ENCODE results near the gene UNC5B. TPM values are rescaled to one million over a fixed set of nuclear protein-coding genes. Genes with fewer than 3 reads are reported as not detected.

The UNC5B gene
- total and polyA plus RNA-seq, 2 experiments from 2014 or later, result 2.7 to 6.5 TPM

DNA sequence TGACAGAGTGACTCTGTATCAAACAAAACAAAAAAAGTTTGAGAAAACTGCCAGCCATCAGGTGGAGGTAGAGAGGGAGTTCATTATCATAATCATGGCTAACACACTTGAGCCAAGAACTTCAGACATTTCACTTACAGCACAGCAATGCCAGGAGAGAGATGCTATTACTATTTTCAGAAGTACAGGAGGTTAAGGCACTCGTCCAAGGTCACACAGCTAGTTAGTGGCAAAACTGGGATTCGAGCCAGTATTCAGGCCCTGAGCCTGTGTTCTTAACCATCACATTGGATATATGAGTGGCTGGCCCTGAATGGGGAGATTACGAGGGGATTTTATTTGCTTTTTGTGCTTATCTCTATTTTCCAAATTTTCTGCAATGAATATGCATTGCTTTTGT lies 24.8 kb upstream of the UNC5B start:
- Histone ChIP-seq H3K4me1 (ENCODE audit: insufficient read depth) (no peaks in the 10 kb centered on the region), H3K4me2 (ENCODE audit: unreplicated experiment) (no peak overlapping the region), H3K27ac (no peak overlapping the region), H3K27me3 (replicated peaks; ENCODE audit: insufficient read depth) (peaks cover 33% of the 10 kb centered on the region), H3K36me3 (ENCODE audit: low read depth) (no peaks in the 10 kb centered on the region), H3K9ac (no peak overlapping the region), H2AFZ (no peak overlapping the region), H4K20me1 (ENCODE audit: insufficient read depth) (no peaks in the 10 kb centered on the region), H3K9me2 (ENCODE audit: insufficient read depth) (no peaks in the 10 kb centered on the region), H3K4me3 (no peak overlapping the region), H3F3A (ENCODE audit: insufficient read depth) (no peaks in the 10 kb centered on the region), H3K9me3 (ENCODE audit: low read depth) (no peaks in the 10 kb centered on the region), H3K79me2 (ENCODE audit: insufficient read depth) (no peaks in the 10 kb centered on the region)
- no peak for TF ChIP-seq EZH2phosphoT487 (IDR thresholded peaks at IDR 0.05; ENCODE audit: insufficient read depth, low read depth)
- WGBS, 2 experiments (ENCODE audit: low coverage in 1 of 2, low lambda C conversion rate in 2 of 2, missing lambda C conversion rate in 2 of 2), result 34 to 44% methylated on average over 3 of the region's 3 CpGs
- DNase-seq, result no peak
- in situ Hi-C loops (cut with MboI), result no loop called here

DNA sequence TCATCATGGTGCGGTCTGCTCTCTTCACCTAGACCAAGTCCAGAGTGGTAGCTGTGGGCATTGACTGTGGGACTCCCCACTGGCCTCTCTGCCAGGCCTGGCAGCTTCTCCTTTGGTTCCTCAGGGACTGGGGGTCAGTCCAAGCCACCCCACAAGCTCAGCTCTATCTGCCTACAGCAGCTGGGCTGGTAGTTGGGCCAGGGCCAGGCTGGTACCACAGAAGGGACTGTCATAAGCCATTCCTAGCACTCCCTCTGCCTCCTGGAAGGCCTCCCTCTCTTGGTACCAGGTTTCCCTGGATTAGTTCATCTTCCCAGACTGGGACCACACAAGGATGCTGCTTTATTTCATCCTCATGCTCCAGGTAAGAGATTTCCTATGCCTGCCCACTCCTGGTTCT lies 24.2 kb upstream of the UNC5B start:
- in situ Hi-C loops (cut with MboI), result no loop called here
- Histone ChIP-seq H3K27ac (no peak overlapping the region), H3K36me3 (ENCODE audit: low read depth) (no peaks in the 10 kb centered on the region), H3K4me1 (ENCODE audit: insufficient read depth) (no peaks in the 10 kb centered on the region), H4K20me1 (ENCODE audit: insufficient read depth) (no peaks in the 10 kb centered on the region), H3K9me3 (ENCODE audit: low read depth) (no peaks in the 10 kb centered on the region), H3F3A (ENCODE audit: insufficient read depth) (no peaks in the 10 kb centered on the region), H3K4me2 (ENCODE audit: unreplicated experiment) (no peak overlapping the region), H3K4me3 (no peak overlapping the region), H3K79me2 (ENCODE audit: insufficient read depth) (no peaks in the 10 kb centered on the region), H3K9me2 (ENCODE audit: insufficient read depth) (no peaks in the 10 kb centered on the region), H3K9ac (no peak overlapping the region), H2AFZ (no peak overlapping the region), H3K27me3 (replicated peaks; ENCODE audit: insufficient read depth) (peaks cover 30% of the 10 kb centered on the region)
- DNase-seq, result no peak
- WGBS, 2 experiments (ENCODE audit: low coverage in 1 of 2, low lambda C conversion rate in 2 of 2, missing lambda C conversion rate in 2 of 2), result 82 to 88% methylated on average over 1 of the region's 1 CpG
- no peak for TF ChIP-seq EZH2 (IDR thresholded peaks at IDR 0.05; ENCODE audit: insufficient read depth, poor library complexity, severe bottlenecking)
- no peak for TF ChIP-seq EZH2phosphoT487 (IDR thresholded peaks at IDR 0.05; ENCODE audit: insufficient read depth, low read depth)

DNA sequence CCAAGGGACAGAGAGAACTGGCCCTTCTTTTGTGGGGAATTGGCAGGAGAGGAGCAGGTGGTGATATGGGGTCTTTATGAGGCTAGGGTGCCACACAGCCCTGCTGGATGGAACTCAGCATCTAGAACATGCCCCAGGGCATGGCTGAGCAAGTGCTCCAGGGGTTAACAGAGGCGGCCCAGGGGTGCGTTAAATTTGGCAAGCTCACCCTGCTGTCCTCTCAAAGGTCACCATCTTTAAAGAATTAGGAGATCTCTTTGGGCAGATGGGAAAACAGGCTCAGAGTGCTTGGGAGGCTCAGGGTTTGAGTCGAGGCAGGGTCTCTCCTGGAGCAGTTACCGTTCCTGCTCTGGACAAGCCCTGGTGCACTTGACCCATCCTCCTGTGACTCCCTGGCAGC lies 21.4 kb upstream of the UNC5B start:
- Histone ChIP-seq H3K4me3 (no peak overlapping the region), H3K36me3 (ENCODE audit: low read depth) (no peaks in the 10 kb centered on the region), H3F3A (ENCODE audit: insufficient read depth) (no peaks in the 10 kb centered on the region), H3K9ac (no peak overlapping the region), H3K4me1 (ENCODE audit: insufficient read depth) (no peaks in the 10 kb centered on the region), H3K27me3 (replicated peaks; ENCODE audit: insufficient read depth) (peaks cover 11% of the 10 kb centered on the region), H3K4me2 (ENCODE audit: unreplicated experiment) (no peak overlapping the region), H3K9me2 (ENCODE audit: insufficient read depth) (no peaks in the 10 kb centered on the region), H4K20me1 (ENCODE audit: insufficient read depth) (no peaks in the 10 kb centered on the region), H3K79me2 (ENCODE audit: insufficient read depth) (no peaks in the 10 kb centered on the region), H3K9me3 (ENCODE audit: low read depth) (no peaks in the 10 kb centered on the region), H3K27ac (no peak overlapping the region), H2AFZ (no peak overlapping the region)
- TF ChIP-seq EZH2phosphoT487 (IDR thresholded peaks at IDR 0.05; ENCODE audit: insufficient read depth, low read depth), result no peak
- WGBS, 2 experiments (ENCODE audit: low coverage in 1 of 2, low lambda C conversion rate in 2 of 2, missing lambda C conversion rate in 2 of 2), result 33 to 54% methylated on average over 4 of the region's 4 CpGs
- no peak for DNase-seq
- in situ Hi-C loops (cut with MboI), result no loop called here

DNA sequence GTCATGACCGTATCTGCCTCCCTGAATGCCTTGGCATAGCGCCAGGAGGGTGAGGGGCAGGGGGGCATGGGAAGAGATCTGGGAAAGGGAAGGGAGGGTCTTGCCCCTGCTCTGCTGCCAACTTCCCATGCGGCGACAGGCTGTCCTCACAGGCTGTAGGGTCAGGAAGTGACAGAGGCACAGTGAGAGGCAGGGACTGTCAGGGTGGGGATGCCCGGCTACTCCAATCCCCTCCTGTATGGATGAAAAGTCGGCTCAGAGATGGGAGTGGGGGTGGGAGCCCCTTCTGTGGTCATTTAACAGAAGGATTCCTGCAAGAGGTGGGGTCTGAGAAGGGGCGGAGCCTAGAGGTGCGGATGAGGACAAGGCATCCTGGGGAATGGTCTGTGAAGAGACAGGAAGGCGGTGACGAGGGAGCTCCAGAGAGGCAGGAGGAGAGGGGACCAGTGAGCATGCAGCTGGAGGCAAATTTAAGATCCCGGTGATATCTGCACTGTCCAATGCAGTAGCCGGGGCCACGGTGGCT lies 20.8 kb upstream of the UNC5B start:
- no peaks in the 10 kb centered on the region for H4K20me1 ChIP-seq (ENCODE audit: insufficient read depth)
- no peaks in the 10 kb centered on the region for H3F3A ChIP-seq (ENCODE audit: insufficient read depth)
- H3K9ac ChIP-seq, result no peak overlapping the region
- no peaks in the 10 kb centered on the region for H3K9me3 ChIP-seq (ENCODE audit: low read depth)
- H3K9me2 ChIP-seq (ENCODE audit: insufficient read depth), result no peaks in the 10 kb centered on the region
- no peaks in the 10 kb centered on the region for H3K36me3 ChIP-seq (ENCODE audit: low read depth)
- TF ChIP-seq EZH2phosphoT487 (IDR thresholded peaks at IDR 0.05; ENCODE audit: insufficient read depth, low read depth) (no peak), EZH2 (IDR thresholded peaks at IDR 0.05; ENCODE audit: insufficient read depth, poor library complexity, severe bottlenecking) (no peak)
- no peak overlapping the region for H3K4me2 ChIP-seq (ENCODE audit: unreplicated experiment)
- no peaks in the 10 kb centered on the region for H3K79me2 ChIP-seq (ENCODE audit: insufficient read depth)
- no peak overlapping the region for H2AFZ ChIP-seq
- no peak overlapping the region for H3K4me3 ChIP-seq
- 46 to 47% methylated on average over 13 of the region's 13 CpGs for WGBS, 2 experiments (ENCODE audit: low coverage in 1 of 2, low lambda C conversion rate in 2 of 2, missing lambda C conversion rate in 2 of 2)
- no peak overlapping the region for H3K27ac ChIP-seq
- no peak for DNase-seq
- H3K27me3 ChIP-seq (replicated peaks; ENCODE audit: insufficient read depth), result peaks cover 5% of the 10 kb centered on the region
- H3K4me1 ChIP-seq (ENCODE audit: insufficient read depth), result no peaks in the 10 kb centered on the region
- in situ Hi-C loops (cut with MboI), result no loop called here

DNA sequence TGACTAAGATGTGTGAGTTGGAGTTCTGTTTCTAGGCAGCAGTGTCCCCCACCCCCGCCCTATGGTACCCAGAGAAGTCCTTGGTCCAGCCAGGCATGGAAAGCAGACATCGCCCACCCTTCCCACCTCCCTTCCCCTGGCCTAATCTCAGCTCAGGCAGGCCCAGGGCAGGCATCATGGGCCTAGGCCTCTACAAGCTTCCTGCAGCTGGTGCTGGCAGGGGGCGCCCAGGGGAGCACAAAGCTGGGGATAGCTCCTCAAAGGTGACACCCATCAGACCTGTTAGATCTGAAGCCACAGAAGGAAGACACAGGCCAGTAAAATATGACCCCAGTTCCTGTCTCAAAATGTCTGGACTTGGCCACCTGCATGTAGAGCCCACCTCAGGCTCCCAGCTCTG lies 18.9 kb upstream of the UNC5B start:
- no peaks in the 10 kb centered on the region for H3K79me2 ChIP-seq (ENCODE audit: insufficient read depth)
- peaks cover 4% of the 10 kb centered on the region for H3K27me3 ChIP-seq (replicated peaks; ENCODE audit: insufficient read depth)
- no peaks in the 10 kb centered on the region for H4K20me1 ChIP-seq (ENCODE audit: insufficient read depth)
- no peak overlapping the region for H3K4me3 ChIP-seq
- DNase-seq, result no peak
- H3K4me2 ChIP-seq (ENCODE audit: unreplicated experiment), result no peak overlapping the region
- H3K9me3 ChIP-seq (ENCODE audit: low read depth), result no peaks in the 10 kb centered on the region
- H3K9me2 ChIP-seq (ENCODE audit: insufficient read depth), result no peaks in the 10 kb centered on the region
- H3K36me3 ChIP-seq (ENCODE audit: low read depth), result no peaks in the 10 kb centered on the region; the same call in 1 of the 2 replicates
- 50 to 76% methylated on average over 2 to 3 of the region's 3 CpGs for WGBS, 2 experiments (ENCODE audit: low coverage in 1 of 2, low lambda C conversion rate in 2 of 2, missing lambda C conversion rate in 2 of 2)
- H3F3A ChIP-seq (ENCODE audit: insufficient read depth), result no peaks in the 10 kb centered on the region
- in situ Hi-C loops (cut with MboI), result no loop called here
- H3K4me1 ChIP-seq (ENCODE audit: insufficient read depth), result no peaks in the 10 kb centered on the region
- TF ChIP-seq EZH2 (IDR thresholded peaks at IDR 0.05; ENCODE audit: insufficient read depth, poor library complexity, severe bottlenecking), result no peak
- TF ChIP-seq EZH2phosphoT487 (IDR thresholded peaks at IDR 0.05; ENCODE audit: insufficient read depth, low read depth), result no peak
- H2AFZ ChIP-seq, result no peak overlapping the region
- no peak overlapping the region for H3K9ac ChIP-seq
- no peak overlapping the region for H3K27ac ChIP-seq
